H1 (cell line): ENCODE data around the gene SPINDOC.

Source experiments
- BRCA1 ChIP-seq: IDR thresholded peaks from 2 replicates; pipeline ENCODE4 v1.6.1; 2012; ENCODE audit warnings: low read depth, low read length, improper control_type of control experiment
- CEBPB ChIP-seq: IDR thresholded peaks from 2 replicates; pipeline ENCODE4 v1.6.1; 2012; ENCODE audit warnings: low read depth, low read length
- GABPA ChIP-seq: IDR thresholded peaks from 2 replicates; pipeline ENCODE4 v1.6.1; 2011; ENCODE audit warnings: mild to moderate bottlenecking, low read length, moderate library complexity, borderline replicate concordance; ENCODE audit not compliant: insufficient read depth
- PHF8 ChIP-seq: fragments of 200-600 bp; sonication (generic); conservative IDR thresholded peaks from 2 replicates; pipeline ENCODE4 v1.7.1; 2012; ENCODE audit warnings: low read depth, mild to moderate bottlenecking, inconsistent platforms, low read length, moderate library complexity
- POLR2A ChIP-seq, 2 experiments: IDR thresholded peaks; 1 replicate in 1 of 2; 2 replicates in 1 of 2; pipeline ENCODE4 v1.6.1; 2011; ENCODE audit warnings: low read depth in 2 of 2, low read length in 2 of 2, mild to moderate bottlenecking in 2 of 2; ENCODE audit errors: control extremely low read depth in 1 of 2
- RFX5 ChIP-seq: IDR thresholded peaks from 2 replicates; pipeline ENCODE4 v1.6.1; 2011; ENCODE audit warnings: low read depth, low read length, improper control_type of control experiment, borderline replicate concordance
- SAP30 ChIP-seq: fragments of 300-600 bp; sonication (generic); IDR thresholded peaks from 2 replicates; pipeline ENCODE4 v1.7.1; 2012; ENCODE audit warnings: low read length, moderate library complexity, mild to moderate bottlenecking, inconsistent platforms; ENCODE audit not compliant: insufficient read depth, insufficient replicate concordance
- SIN3A ChIP-seq, 2 experiments: IDR thresholded peaks in 1 of 2; conservative IDR thresholded peaks in 1 of 2; 2 replicates each; pipeline ENCODE4 v1.6.1; 2011 to 2012; ENCODE audit warnings: low read length in 2 of 2, improper control_type of control experiment in 1 of 2, low read depth in 1 of 2, mild to moderate bottlenecking in 1 of 2
- TAF1 ChIP-seq: IDR thresholded peaks from 2 replicates; pipeline ENCODE4 v1.6.1; 2011; ENCODE audit warnings: mild to moderate bottlenecking, low read depth, low read length
- TF ChIP-seq, protein P1 (sequence below), 3 experiments: IDR thresholded peaks; 1 replicate in 2 of 3; 2 replicates in 1 of 3; pipeline versions ENCODE4 v1.5.1 to v1.6.1; 2011; ENCODE audit warnings: low read length in 3 of 3, mild to moderate bottlenecking in 3 of 3, inconsistent platforms in 2 of 3, low read depth in 1 of 3, moderate library complexity in 1 of 3; ENCODE audit not compliant: insufficient read depth in 1 of 3; ENCODE audit errors: control extremely low read depth in 1 of 3

DNA sequence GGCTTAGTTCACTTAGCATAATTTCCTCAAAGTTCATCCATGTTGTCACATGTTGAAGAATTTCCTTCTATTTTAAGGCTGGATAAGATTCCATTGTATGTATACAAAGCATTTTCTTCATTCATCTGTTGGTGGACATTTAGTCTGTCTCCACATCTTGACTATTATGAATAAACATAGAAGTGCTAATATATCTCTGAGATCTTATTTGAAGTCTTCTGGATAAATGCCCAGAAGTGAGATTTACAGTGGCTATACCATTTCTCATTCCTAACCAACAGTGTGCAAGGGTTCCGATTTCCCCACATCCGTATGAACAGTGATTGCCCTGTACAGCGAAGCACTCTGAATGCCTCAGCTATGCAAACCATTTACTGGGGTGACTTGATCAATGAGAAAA lies 38.1 kb upstream of the SPINDOC start:
- TF ChIP-seq, protein P1, sequence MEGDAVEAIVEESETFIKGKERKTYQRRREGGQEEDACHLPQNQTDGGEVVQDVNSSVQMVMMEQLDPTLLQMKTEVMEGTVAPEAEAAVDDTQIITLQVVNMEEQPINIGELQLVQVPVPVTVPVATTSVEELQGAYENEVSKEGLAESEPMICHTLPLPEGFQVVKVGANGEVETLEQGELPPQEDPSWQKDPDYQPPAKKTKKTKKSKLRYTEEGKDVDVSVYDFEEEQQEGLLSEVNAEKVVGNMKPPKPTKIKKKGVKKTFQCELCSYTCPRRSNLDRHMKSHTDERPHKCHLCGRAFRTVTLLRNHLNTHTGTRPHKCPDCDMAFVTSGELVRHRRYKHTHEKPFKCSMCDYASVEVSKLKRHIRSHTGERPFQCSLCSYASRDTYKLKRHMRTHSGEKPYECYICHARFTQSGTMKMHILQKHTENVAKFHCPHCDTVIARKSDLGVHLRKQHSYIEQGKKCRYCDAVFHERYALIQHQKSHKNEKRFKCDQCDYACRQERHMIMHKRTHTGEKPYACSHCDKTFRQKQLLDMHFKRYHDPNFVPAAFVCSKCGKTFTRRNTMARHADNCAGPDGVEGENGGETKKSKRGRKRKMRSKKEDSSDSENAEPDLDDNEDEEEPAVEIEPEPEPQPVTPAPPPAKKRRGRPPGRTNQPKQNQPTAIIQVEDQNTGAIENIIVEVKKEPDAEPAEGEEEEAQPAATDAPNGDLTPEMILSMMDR (IDR thresholded peaks at IDR 0.05; ENCODE audit: control extremely low read depth in 1 of 3, insufficient read depth in 1 of 3, low read depth in 1 of 3, low read length in 3 of 3): no peak
- TF ChIP-seq SIN3A (conservative IDR thresholded peaks at IDR 0.05 in 1 of 2, IDR thresholded peaks at IDR 0.05 in 1 of 2; ENCODE audit: low read depth in 1 of 2, low read length in 2 of 2): no peak
- no peak for TF ChIP-seq POLR2A (IDR thresholded peaks at IDR 0.05; ENCODE audit: control extremely low read depth in 1 of 2, low read depth in 2 of 2, low read length in 2 of 2)
- TF ChIP-seq CEBPB: no peak
- TF ChIP-seq TAF1: no peak
- no peak for TF ChIP-seq BRCA1
- no peak for TF ChIP-seq RFX5
- TF ChIP-seq GABPA: no peak
- no peak for TF ChIP-seq SAP30
- no peak for TF ChIP-seq PHF8
